ENCODE measurements around the gene TGFBI.

The TGFBI gene

GRCh38 chr5:135995976-135996375 lies 32.8 kb upstream of the TGFBI start:
- no peak for TF ChIP-seq EZH2 (IDR thresholded peaks at IDR 0.05; ENCODE audit: borderline replicate concordance, low read length)
- TF ChIP-seq CTCF (IDR thresholded peaks at IDR 0.05; ENCODE audit: low read length): no peak
- Histone ChIP-seq H3K4me1 (ENCODE audit: insufficient read depth, low read length, severe bottlenecking) (no peaks in the 10 kb centered on the region), H3K9ac (ENCODE audit: low read length) (no peak overlapping the region), H3K4me2 (ENCODE audit: low read length) (no peak overlapping the region), H3K79me2 (ENCODE audit: insufficient read depth, low read length) (no peaks in the 10 kb centered on the region), H2AFZ (ENCODE audit: low read length) (no peak overlapping the region), H3K9me3 (ENCODE audit: low read length) (no peaks in the 10 kb centered on the region), H3K36me3 (ENCODE audit: insufficient read depth, low read length) (no peaks in the 10 kb centered on the region), H3K27ac (ENCODE audit: low read depth, low read length, poor library complexity, severe bottlenecking) (no peak overlapping the region), H3F3A (ENCODE audit: insufficient read depth, low read length) (no peaks in the 10 kb centered on the region), H3K9me2 (ENCODE audit: low read depth, low read length) (no peaks in the 10 kb centered on the region), H3K27me3 (ENCODE audit: insufficient read depth, low read length) (no peaks in the 10 kb centered on the region; the same call in 1 of the 2 replicates), H4K20me1 (ENCODE audit: insufficient read depth, low read length) (no peaks in the 10 kb centered on the region), H3K4me3 (ENCODE audit: low read depth, low read length, poor library complexity, severe bottlenecking) (no peak overlapping the region)

GRCh38 chr5:135996611-135997010 lies 32.2 kb upstream of the TGFBI start:
- H3K4me3 ChIP-seq (ENCODE audit: low read depth, low read length, poor library complexity, severe bottlenecking): no peak overlapping the region
- no peak overlapping the region for H3K9ac ChIP-seq (ENCODE audit: low read length)
- H3K9me2 ChIP-seq (ENCODE audit: low read depth, low read length): no peaks in the 10 kb centered on the region
- H3K27ac ChIP-seq (ENCODE audit: low read depth, low read length, poor library complexity, severe bottlenecking): no peak overlapping the region
- H3K9me3 ChIP-seq (ENCODE audit: low read length): no peaks in the 10 kb centered on the region
- H3K4me2 ChIP-seq (ENCODE audit: low read length): no peak overlapping the region
- no peaks in the 10 kb centered on the region for H3K4me1 ChIP-seq (ENCODE audit: insufficient read depth, low read length, severe bottlenecking)
- H2AFZ ChIP-seq (ENCODE audit: low read length): no peak overlapping the region
- TF ChIP-seq CTCF (IDR thresholded peaks at IDR 0.05; ENCODE audit: low read length) (no peak), EZH2 (IDR thresholded peaks at IDR 0.05; ENCODE audit: borderline replicate concordance, low read length) (no peak)
- H3F3A ChIP-seq (ENCODE audit: insufficient read depth, low read length): no peaks in the 10 kb centered on the region
- H3K79me2 ChIP-seq (ENCODE audit: insufficient read depth, low read length): no peaks in the 10 kb centered on the region
- no peaks in the 10 kb centered on the region for H3K36me3 ChIP-seq (ENCODE audit: insufficient read depth, low read length)
- H3K27me3 ChIP-seq (ENCODE audit: insufficient read depth, low read length): no peaks in the 10 kb centered on the region; the same call in 1 of the 2 replicates
- H4K20me1 ChIP-seq (ENCODE audit: insufficient read depth, low read length): no peaks in the 10 kb centered on the region

GRCh38 chr5:135997673-135998335 lies 31.0 kb upstream of the TGFBI start:
- H3K4me2 ChIP-seq (ENCODE audit: low read length): no peak overlapping the region
- H3K27me3 ChIP-seq (ENCODE audit: insufficient read depth, low read length): no peaks in the 10 kb centered on the region; the same call in 1 of the 2 replicates
- H3K9me3 ChIP-seq (ENCODE audit: low read length): no peaks in the 10 kb centered on the region
- H3K36me3 ChIP-seq (ENCODE audit: insufficient read depth, low read length): no peaks in the 10 kb centered on the region
- H3K27ac ChIP-seq (ENCODE audit: low read depth, low read length, poor library complexity, severe bottlenecking): no peak overlapping the region
- H3K4me1 ChIP-seq (ENCODE audit: insufficient read depth, low read length, severe bottlenecking): no peaks in the 10 kb centered on the region
- no peak overlapping the region for H3K4me3 ChIP-seq (ENCODE audit: low read depth, low read length, poor library complexity, severe bottlenecking)
- no peaks in the 10 kb centered on the region for H3F3A ChIP-seq (ENCODE audit: insufficient read depth, low read length)
- H3K79me2 ChIP-seq (ENCODE audit: insufficient read depth, low read length): no peaks in the 10 kb centered on the region
- no peak overlapping the region for H2AFZ ChIP-seq (ENCODE audit: low read length)
- H4K20me1 ChIP-seq (ENCODE audit: insufficient read depth, low read length): no peaks in the 10 kb centered on the region
- no peak for TF ChIP-seq CTCF (IDR thresholded peaks at IDR 0.05; ENCODE audit: low read length)
- TF ChIP-seq EZH2 (IDR thresholded peaks at IDR 0.05; ENCODE audit: borderline replicate concordance, low read length): no peak
- H3K9me2 ChIP-seq (ENCODE audit: low read depth, low read length): no peaks in the 10 kb centered on the region
- no peak overlapping the region for H3K9ac ChIP-seq (ENCODE audit: low read length)

Measured in OCI-LY1 (cell line).